Thyroid gland (tissue), 4 donors: ENCODE data around the gene PIMREG.

Experiments
- CTCF ChIP-seq, 6 experiments: fragments of 200-600 bp in 3 of 6; fragments of 450-650 bp in 3 of 6; sonication (generic) in 3 of 6; IDR thresholded peaks; one replicate each; pipeline ENCODE4 v1.5.1; 2016 to 2019; ENCODE audit warnings: antibody characterized with exemption in 6 of 6, mild to moderate bottlenecking in 2 of 6, inconsistent platforms in 1 of 6, moderate library complexity in 1 of 6
- POLR2A ChIP-seq, 2 donors: fragments of 450-650 bp; IDR thresholded peaks; one replicate each; pipeline ENCODE4 v1.6.1; 2017; ENCODE audit warnings: antibody characterized with exemption in 2 of 2, mild to moderate bottlenecking in 2 of 2, moderate library complexity in 1 of 2

- TF ChIP-seq POLR2A (IDR thresholded peaks at IDR 0.05) (no peak), CTCF (IDR thresholded peaks at IDR 0.05) (no peak)
These were observed 51.3 kb downstream of the PIMREG start for GRCh38 chr17:6495450-6496115.
